ENCODE data around the gene TPCN2. TPM values are rescaled to one million over a fixed set of nuclear protein-coding genes. Genes with fewer than 3 reads are reported as not detected.
A peak's percentile ranks its signal among the peaks of the same experiment; 100 is the strongest.

The TPCN2 gene
- total RNA-seq, 6 donors from 2014 or later: 12.5 to 61.8 (median 18.8) TPM

- H3K27me3 ChIP-seq: no peaks in the 10 kb centered on the region
- WGBS, 2 donors: 54 to 66% methylated on average over 7 to 13 of the region's 16 CpGs
- no peak overlapping the region for H3K4me3 ChIP-seq
- H3K9me3 ChIP-seq: no peaks in the 10 kb centered on the region
- peak in 1 of 2 donors; percentile 67 for DNase-seq
- H3K4me1 ChIP-seq: no peaks in the 10 kb centered on the region
- TF ChIP-seq POLR2AphosphoS5 (IDR thresholded peaks at IDR 0.05) (no peak), EP300 (IDR thresholded peaks at IDR 0.05) (no peak), POLR2A (IDR thresholded peaks at IDR 0.05) (no peak), CTCF (IDR thresholded peaks at IDR 0.05) (no peak)
- H3K36me3 ChIP-seq: peaks cover 0 to 28% (median 2%) of the 10 kb centered on the region in 4 donors
- peak; percentile 18 to 40 for ATAC-seq (ENCODE audit: low FRiP score in 2 of 2)
- no peak overlapping the region for H3K27ac ChIP-seq
These were observed 45.6 kb downstream of the TPCN2 start for GRCh38 chr11:69094111-69094914.

- TF ChIP-seq EP300 (IDR thresholded peaks at IDR 0.05): no peak
- TF ChIP-seq POLR2AphosphoS5 (IDR thresholded peaks at IDR 0.05): no peak
- TF ChIP-seq POLR2A (IDR thresholded peaks at IDR 0.05): no peak
- no peak for TF ChIP-seq CTCF (IDR thresholded peaks at IDR 0.05)
- no peak for DNase-seq
- Histone ChIP-seq H3K36me3 (peaks cover 0 to 26% (median 2%) of the 10 kb centered on the region in 4 donors), H3K4me3 (no peak overlapping the region), H3K27ac (no peak overlapping the region), H3K27me3 (no peaks in the 10 kb centered on the region), H3K4me1 (no peaks in the 10 kb centered on the region), H3K9me3 (no peaks in the 10 kb centered on the region)
- ATAC-seq (ENCODE audit: low FRiP score in 2 of 2): no peak
- 80 to 85% methylated on average over 9 to 10 of the region's 10 CpGs for WGBS, 2 donors
These were observed 46.2 kb downstream of the TPCN2 start for GRCh38 chr11:69094915-69095290.

GRCh38 chr11:69095300-69095699 is 46.6 kb downstream of the TPCN2 start:
- H3K4me1 ChIP-seq: no peaks in the 10 kb centered on the region
- peaks cover 0 to 22% (median under 1%) of the 10 kb centered on the region in 4 donors for H3K36me3 ChIP-seq
- WGBS, 2 donors: 75 to 86% methylated on average over 8 to 10 of the region's 10 CpGs
- H3K27me3 ChIP-seq: no peaks in the 10 kb centered on the region
- H3K4me3 ChIP-seq: no peak overlapping the region
- no peak for TF ChIP-seq CTCF (IDR thresholded peaks at IDR 0.05)
- TF ChIP-seq POLR2A (IDR thresholded peaks at IDR 0.05): no peak
- TF ChIP-seq EP300 (IDR thresholded peaks at IDR 0.05): no peak
- TF ChIP-seq POLR2AphosphoS5 (IDR thresholded peaks at IDR 0.05): no peak
- ATAC-seq (ENCODE audit: low FRiP score in 2 of 2) (no peak), DNase-seq (peak in 1 of 2 donors; percentile 54)
- H3K27ac ChIP-seq: no peak overlapping the region
- no peaks in the 10 kb centered on the region for H3K9me3 ChIP-seq

GRCh38 chr11:69096473-69096872 is 47.7 kb downstream of the TPCN2 start:
- Histone ChIP-seq H3K4me3 (no peak overlapping the region), H3K9me3 (no peaks in the 10 kb centered on the region), H3K27me3 (no peaks in the 10 kb centered on the region), H3K27ac (no peak overlapping the region), H3K4me1 (peaks cover under 1% of the 10 kb centered on the region in 4 donors), H3K36me3 (peaks cover 0 to 18% (median 0%) of the 10 kb centered on the region in 4 donors)
- DNase-seq: peak in 1 of 2 donors; percentile 46
- ATAC-seq (ENCODE audit: low FRiP score in 2 of 2): no peak
- no peak for TF ChIP-seq CTCF (IDR thresholded peaks at IDR 0.05)
- no peak for TF ChIP-seq EP300 (IDR thresholded peaks at IDR 0.05)
- TF ChIP-seq POLR2A (IDR thresholded peaks at IDR 0.05): no peak
- TF ChIP-seq POLR2AphosphoS5 (IDR thresholded peaks at IDR 0.05): no peak
- WGBS, 2 donors: 91% methylated on average over 9 to 12 of the region's 13 CpGs

Data from upper lobe of left lung (tissue), 6 donors.